H9 (cell line): ENCODE data around the gene CDH13. TPM values are rescaled to one million over a fixed set of nuclear protein-coding genes. Genes with fewer than 3 reads are reported as not detected.

Experiments
- DNase-seq: peaks from one replicate; pipeline ENCODE4 v3.0.0-alpha.2; 2017
- H2AFZ ChIP-seq: one replicate; pipeline ENCODE4 v1.6.1; 2013; ENCODE audit warnings: mild to moderate bottlenecking, low read length, control low read depth, moderate library complexity
- H2AK5ac ChIP-seq: 2 replicates; pipeline ENCODE4 v1.6.1; 2013; ENCODE audit warnings: low read length, control low read depth, mixed read lengths; ENCODE audit not compliant: insufficient read length
- H2BK120ac ChIP-seq: one replicate; pipeline ENCODE4 v1.6.1; 2013; ENCODE audit warnings: low read depth, mild to moderate bottlenecking, low read length, control low read depth, inconsistent platforms; ENCODE audit not compliant: poor library complexity, severe bottlenecking
- H2BK12ac ChIP-seq: 2 replicates; pipeline ENCODE4 v1.6.1; 2013; ENCODE audit warnings: low read length, control low read depth, mixed read lengths, low read depth; ENCODE audit not compliant: insufficient read length
- H2BK15ac ChIP-seq: 2 replicates; pipeline ENCODE4 v1.6.1; 2013; ENCODE audit warnings: low read depth, low read length, control low read depth
- H2BK20ac ChIP-seq: one replicate; pipeline ENCODE4 v1.6.1; 2013; ENCODE audit warnings: low read depth, mild to moderate bottlenecking, low read length, control low read depth, inconsistent platforms; ENCODE audit not compliant: poor library complexity, severe bottlenecking
- H2BK5ac ChIP-seq: 2 replicates; pipeline ENCODE4 v1.6.1; 2013; ENCODE audit warnings: low read length, control low read depth, mixed read lengths; ENCODE audit not compliant: insufficient read length
- H3K14ac ChIP-seq: 2 replicates; pipeline ENCODE4 v1.6.1; 2013; ENCODE audit warnings: low read length, control low read depth; ENCODE audit not compliant: insufficient read depth
- H3K18ac ChIP-seq: 2 replicates; pipeline ENCODE4 v1.6.1; 2013; ENCODE audit warnings: low read depth, mild to moderate bottlenecking, mixed read lengths, low read length, control low read depth; ENCODE audit not compliant: insufficient read length
- H3K23ac ChIP-seq: 2 replicates; pipeline ENCODE4 v1.6.1; 2013; ENCODE audit warnings: low read length, control low read depth, mixed read lengths, low read depth; ENCODE audit not compliant: insufficient read length
- H3K23me2 ChIP-seq: 2 replicates; pipeline ENCODE4 v1.6.1; 2013; ENCODE audit warnings: low read depth, mild to moderate bottlenecking, mixed read lengths, low read length, control low read depth; ENCODE audit not compliant: insufficient read length, poor library complexity, severe bottlenecking
- H3K27ac ChIP-seq: 2 replicates; pipeline ENCODE4 v1.5.1; 2013; ENCODE audit warnings: low read length, control low read depth, mixed read lengths, low read depth; ENCODE audit not compliant: insufficient read length
- H3K27me3 ChIP-seq: 2 replicates; pipeline ENCODE4 v1.6.1; 2013; ENCODE audit warnings: low read length, control low read depth, inconsistent platforms; ENCODE audit not compliant: insufficient read depth
- H3K4ac ChIP-seq: 2 replicates; pipeline ENCODE4 v1.6.1; 2013; ENCODE audit warnings: low read depth, mild to moderate bottlenecking, control low read depth, inconsistent platforms, low read length, moderate library complexity
- H3K4me1 ChIP-seq: 2 replicates; pipeline ENCODE4 v1.6.1; 2013; ENCODE audit warnings: low read length, control low read depth, inconsistent platforms; ENCODE audit not compliant: insufficient read depth
- H3K4me2 ChIP-seq: 2 replicates; pipeline ENCODE4 v1.6.1; 2013; ENCODE audit warnings: low read length, control low read depth, mixed read lengths; ENCODE audit not compliant: insufficient read length, insufficient read depth
- H3K56ac ChIP-seq: 2 replicates; pipeline ENCODE4 v1.6.1; 2013; ENCODE audit warnings: low read depth, mild to moderate bottlenecking, mixed read lengths, low read length, control low read depth; ENCODE audit not compliant: insufficient read length
- H3K79me1 ChIP-seq: 2 replicates; pipeline ENCODE4 v1.6.1; 2013; ENCODE audit warnings: low read depth, mild to moderate bottlenecking, moderate library complexity, low read length, control low read depth, inconsistent platforms; ENCODE audit not compliant: insufficient read depth, poor library complexity, severe bottlenecking
- H3K79me2 ChIP-seq: 2 replicates; pipeline ENCODE4 v1.6.1; 2013; ENCODE audit warnings: low read length, control low read depth, inconsistent platforms; ENCODE audit not compliant: insufficient read depth
- H3K9ac ChIP-seq: 2 replicates; pipeline ENCODE4 v1.6.1; 2013; ENCODE audit warnings: low read length, control low read depth, mixed read lengths; ENCODE audit not compliant: insufficient read length; ENCODE audit errors: extremely low read depth
- H3K9me3 ChIP-seq: one replicate; pipeline ENCODE4 v1.6.1; 2013; ENCODE audit warnings: low read depth, low read length, inconsistent platforms; ENCODE audit not compliant: control insufficient read depth
- H3T11ph ChIP-seq: one replicate; pipeline ENCODE4 v1.6.1; 2013; ENCODE audit warnings: mild to moderate bottlenecking, low read length, control low read depth, inconsistent platforms
- H4K20me1 ChIP-seq: one replicate; pipeline ENCODE4 v1.6.1; 2013; ENCODE audit not compliant: control insufficient read depth, insufficient read length, insufficient read depth
- H4K5ac ChIP-seq: 2 replicates; pipeline ENCODE4 v1.6.1; 2013; ENCODE audit warnings: low read depth, mild to moderate bottlenecking, mixed read lengths, low read length, control low read depth; ENCODE audit not compliant: insufficient read length
- H4K8ac ChIP-seq: replicated peaks from 2 replicates; pipeline ENCODE4 v1.6.1; 2013; ENCODE audit warnings: low read length, control low read depth, mixed read lengths, low read depth; ENCODE audit not compliant: insufficient read length
- H4K91ac ChIP-seq: 2 replicates; pipeline ENCODE4 v1.6.1; 2013; ENCODE audit warnings: low read depth, mild to moderate bottlenecking, moderate library complexity, mixed read lengths, low read length, control low read depth; ENCODE audit not compliant: insufficient read length
- H3K27ac Mint-ChIP-seq, 3 experiments: 2 replicates in 2 of 3; 3 replicates in 1 of 3; pipeline ENCODE4 v1.8.0; 2020 to 2021; ENCODE audit warnings: mixed read lengths in 3 of 3, mild to moderate bottlenecking in 1 of 3, moderate library complexity in 1 of 3
- H3K27me3 Mint-ChIP-seq: 2 replicates; pipeline ENCODE4 v1.8.0; 2021; ENCODE audit warnings: low read depth, mild to moderate bottlenecking, moderate library complexity, mixed read lengths
- H3K36me3 Mint-ChIP-seq, 3 experiments: 2 replicates in 2 of 3; 3 replicates in 1 of 3; pipeline ENCODE4 v1.8.0; 2020 to 2021; ENCODE audit warnings: low read depth in 3 of 3, mixed read lengths in 3 of 3; ENCODE audit not compliant: insufficient read depth in 1 of 3
- H3K4me1 Mint-ChIP-seq, 2 experiments: 2 replicates each; pipeline ENCODE4 v1.8.0; 2020; ENCODE audit warnings: mixed read lengths in 2 of 2
- H3K4me3 Mint-ChIP-seq, 2 experiments: 2 replicates in 1 of 2; 3 replicates in 1 of 2; pipeline ENCODE4 v1.8.0; 2020 to 2021; ENCODE audit warnings: mild to moderate bottlenecking in 2 of 2, mixed read lengths in 2 of 2, moderate library complexity in 1 of 2
- H3K9me3 Mint-ChIP-seq, 2 experiments: 2 replicates in 1 of 2; 3 replicates in 1 of 2; pipeline ENCODE4 v1.8.0; 2020; ENCODE audit warnings: mild to moderate bottlenecking in 2 of 2, mixed read lengths in 2 of 2, moderate library complexity in 1 of 2
- CTCF ChIP-seq: fragments of 200-600 bp; sonication (generic); conservative IDR thresholded peaks from 3 replicates; pipeline ENCODE4 v1.8.0; 2021; ENCODE audit warnings: antibody characterized with exemption, mild to moderate bottlenecking
- WGBS: extraction: QIAGEN DNeasy Blood & Tissue Kit; methylation state at CpG from one replicate; pipeline ENCODE4 v1.1.7; 2013; ENCODE audit warnings: missing lambda C conversion rate, low lambda C conversion rate, mixed read lengths; ENCODE audit not compliant: insufficient read length; ENCODE audit errors: extremely low coverage; 5-methylcytosine and 5-hydroxymethylcytosine counted together
- total RNA-seq: library from RNA; stranded (reverse); gene quantifications from 2 replicates; pipeline ENCODE4 v1.2.1, GENCODE V29; 2021

The CDH13 gene
- total RNA-seq, 1 experiment from 2014 or later = 1.5 TPM

GRCh38 chr16:83833921-83834320 is 1207.2 kb downstream of the CDH13 start:
- Histone ChIP-seq H4K91ac (no peak overlapping the region), H4K8ac (no peak overlapping the region)

More at GRCh38 chr16:83833921-83834320, 1207.2 kb downstream of the CDH13 start:
- H2BK120ac ChIP-seq = no peak overlapping the region
- H3K14ac ChIP-seq = no peak overlapping the region
- no peaks in the 10 kb centered on the region for H3K27me3 ChIP-seq
- H2BK20ac ChIP-seq = no peak overlapping the region
- peaks cover 62 to 66% of the 10 kb centered on the region in 2 experiments for H3K4me1 Mint-ChIP-seq
- no peak overlapping the region for H2BK5ac ChIP-seq
- H3K9ac ChIP-seq = no peak overlapping the region
- no peak overlapping the region for H3K18ac ChIP-seq
- H3K79me2 ChIP-seq = no peaks in the 10 kb centered on the region
- no peak overlapping the region for H2AK5ac ChIP-seq
- H3K23me2 ChIP-seq = no peaks in the 10 kb centered on the region
- H3K56ac ChIP-seq = no peak overlapping the region
- H3K27ac ChIP-seq = no peak overlapping the region
- peaks cover 13 to 19% of the 10 kb centered on the region in 2 experiments for H3K9me3 Mint-ChIP-seq
- H3K36me3 Mint-ChIP-seq = peaks cover 8 to 11% (median 10%) of the 10 kb centered on the region in 3 experiments
- H3K4ac ChIP-seq = no peak overlapping the region
- peaks cover 10% of the 10 kb centered on the region for H3K9me3 ChIP-seq
- TF ChIP-seq CTCF = no peak
- no peaks in the 10 kb centered on the region for H3K79me1 ChIP-seq
- H3K23ac ChIP-seq = no peak overlapping the region
- H2BK12ac ChIP-seq = no peak overlapping the region
- H2BK15ac ChIP-seq = no peak overlapping the region
- no peak overlapping the region for H3K4me2 ChIP-seq
- H3T11ph ChIP-seq = no peak overlapping the region
- no peak overlapping the region for H2AFZ ChIP-seq
- no peaks in the 10 kb centered on the region for H3K27me3 Mint-ChIP-seq
- H3K4me3 Mint-ChIP-seq = no peak overlapping the region
- no peak for DNase-seq
- H4K5ac ChIP-seq = no peak overlapping the region
- H4K20me1 ChIP-seq = no peaks in the 10 kb centered on the region
- WGBS = no CpG with 5 or more reads among the region's 2 CpGs
- H3K4me1 ChIP-seq = peaks cover 5% of the 10 kb centered on the region
- peak overlapping the region in 1 of 3 experiments; percentile 31; a peak in 1 of 7 replicates for H3K27ac Mint-ChIP-seq
